Urothelium cell line (cell line): ENCODE data around the gene RTEL1.
"Not testable (repeated sequence)": the region's sequence is repeated elsewhere in the genome, so short reads cannot be mapped to it uniquely, and the experiment has no call there.

Experiments
- DNase-seq: peaks from one replicate; pipeline ENCODE4 v3.0.0; 2011; ENCODE audit warnings: low spot score, mixed read lengths
- FAIRE-seq: peaks from 2 replicates; lab custom pipeline; 2011; peaks lifted over from hg19 to GRCh38; lab: Jason Lieb, UNC

RTEL1 gene

GRCh38 chr20:63665708-63666107 is 7.6 kb downstream of the RTEL1 start:
- FAIRE-seq (no peak), DNase-seq (no peak)

GRCh38 chr20:63667858-63668257 is 9.7 kb downstream of the RTEL1 start:
- no peak for FAIRE-seq

GRCh38 chr20:63668351-63668750 is 10.2 kb downstream of the RTEL1 start:
- FAIRE-seq (no peak), DNase-seq (no peak)

More at GRCh38 chr20:63667858-63668257, 9.7 kb downstream of the RTEL1 start:
- DNase-seq, result no peak

- not testable (repeated sequence) for DNase-seq, FAIRE-seq
Observed at GRCh38 chr20:63671695-63672094, 13.6 kb downstream of the RTEL1 start.

GRCh38 chr20:63672666-63673065 is 14.6 kb downstream of the RTEL1 start:
- DNase-seq (no peak), FAIRE-seq (no peak)

GRCh38 chr20:63673951-63674350 is 15.8 kb downstream of the RTEL1 start:
- no peak for FAIRE-seq
- no peak for DNase-seq

- DNase-seq (no peak), FAIRE-seq (no peak)
Observed at GRCh38 chr20:63675681-63676368, 17.7 kb downstream of the RTEL1 start.

GRCh38 chr20:63678071-63678470 is 20.0 kb downstream of the RTEL1 start:
- DNase-seq, result no peak
- FAIRE-seq, result no peak

GRCh38 chr20:63678667-63679465 is 20.8 kb downstream of the RTEL1 start:
- no peak for FAIRE-seq
- DNase-seq, result no peak

- no peak for FAIRE-seq
Observed at GRCh38 chr20:63679799-63680305, 21.7 kb downstream of the RTEL1 start.

GRCh38 chr20:63680427-63680826 is 22.3 kb downstream of the RTEL1 start:
- FAIRE-seq (no peak), DNase-seq (no peak)

More at GRCh38 chr20:63679799-63680305, 21.7 kb downstream of the RTEL1 start:
- no peak for DNase-seq

GRCh38 chr20:63680857-63681608 is 22.9 kb downstream of the RTEL1 start:
- FAIRE-seq (no peak), DNase-seq (no peak)

- FAIRE-seq (no peak), DNase-seq (no peak)
Observed at GRCh38 chr20:63681609-63682142, 23.6 kb downstream of the RTEL1 start.

GRCh38 chr20:63682384-63683139 is 24.4 kb downstream of the RTEL1 start:
- DNase-seq (peak; percentile 96), FAIRE-seq (peak; percentile 77)

- FAIRE-seq, result no peak
- DNase-seq, result no peak
Observed at GRCh38 chr20:63685269-63686026, 27.3 kb downstream of the RTEL1 start.

- DNase-seq (no peak), FAIRE-seq (no peak)
Observed at GRCh38 chr20:63686094-63686491, 28.0 kb downstream of the RTEL1 start.

GRCh38 chr20:63686492-63687321 is 28.6 kb downstream of the RTEL1 start:
- FAIRE-seq (no peak), DNase-seq (no peak)

- DNase-seq (no peak), FAIRE-seq (no peak)
Observed at GRCh38 chr20:63687419-63688178, 29.5 kb downstream of the RTEL1 start.
